Measurements from ENCODE around the gene SOCS1. TPM values are rescaled to one million over a fixed set of nuclear protein-coding genes. Genes with fewer than 3 reads are reported as not detected.

The SOCS1 gene
- total and polyA plus RNA-seq, 11 donors, result 0.63 to 14.8 (median 2.9) TPM

- ATAC-seq, result no peak
- H3K4me1 ChIP-seq, result no peaks in the 10 kb centered on the region
- intact Hi-C loops (cut with DNase I), result no loop called here
- H3K9me3 ChIP-seq, result no peaks in the 10 kb centered on the region
- no peak within 1 kb of the TSS for H3K4me3 ChIP-seq
- 82 to 88% (median 85%) methylated on average over 25 of the region's 25 CpGs for WGBS, 4 donors
- H3K27ac ChIP-seq, result no peak within 1 kb of the TSS
- no peaks in the 10 kb centered on the region for H3K27me3 ChIP-seq
- TF ChIP-seq POLR2A (IDR thresholded peaks at IDR 0.05) (no peak), CTCF (IDR thresholded peaks at IDR 0.05) (no peak)
- no peaks in the 10 kb centered on the region for H3K36me3 ChIP-seq
- no peak for DNase-seq
Observed at GRCh38 chr16:11280616-11281522, 24.9 kb upstream of the SOCS1 start, which contains the start of gene PRM1. Gene PRM1, minus strand, starts transcription at chr16:11281330. Its CDS starts 92 bp downstream, at chr16:11281238.

DNA sequence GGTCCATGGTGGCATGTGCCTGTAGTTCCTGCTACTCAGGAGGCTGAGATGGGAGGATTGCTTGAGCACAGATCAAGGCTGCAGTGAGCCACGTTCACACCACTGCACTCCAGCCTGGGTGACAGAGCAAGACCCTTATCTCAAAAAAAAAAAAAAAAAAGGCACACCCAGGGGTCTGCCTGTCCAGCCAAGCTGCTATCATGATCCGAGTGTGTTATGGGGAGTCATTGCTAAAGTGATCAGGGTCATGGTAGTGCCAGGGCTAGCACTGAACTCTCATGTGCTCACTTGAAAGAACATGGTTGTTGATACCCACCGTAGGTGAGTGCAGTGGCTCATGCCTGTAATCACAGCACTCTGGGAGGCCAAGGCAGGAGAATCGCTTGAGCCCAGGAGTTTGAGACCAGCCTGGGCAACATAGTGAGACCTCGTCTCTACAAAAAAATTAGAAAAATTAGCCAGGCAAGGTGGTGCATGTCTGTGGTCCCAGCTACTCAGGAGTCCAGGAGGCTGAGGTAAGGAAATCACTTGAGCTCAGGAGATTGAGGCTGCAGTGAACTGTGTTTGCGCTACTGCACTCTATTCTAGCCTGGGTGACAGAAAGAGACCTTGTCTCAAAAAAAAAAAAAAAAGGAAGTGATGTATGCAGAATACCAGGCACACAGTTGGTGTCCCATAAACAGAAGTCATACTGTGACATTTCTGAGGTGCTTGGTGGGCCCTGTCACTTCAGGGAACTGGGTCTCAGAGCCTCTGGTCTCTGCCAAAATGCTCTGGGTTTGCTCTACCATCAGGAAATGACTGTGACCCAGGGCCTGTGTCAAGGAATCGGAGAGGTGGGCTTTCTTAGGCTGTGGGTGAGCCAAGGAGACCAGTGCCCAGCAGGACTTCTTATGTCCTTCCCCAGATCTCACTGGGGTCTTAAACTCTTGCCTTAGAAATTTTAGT lies 23.0 kb upstream of the SOCS1 start:
- Histone ChIP-seq H3K4me3 (no peak overlapping the region), H3K4me1 (no peaks in the 10 kb centered on the region), H3K27me3 (no peaks in the 10 kb centered on the region), H3K9me3 (no peaks in the 10 kb centered on the region), H3K27ac (no peak overlapping the region), H3K36me3 (no peaks in the 10 kb centered on the region)
- WGBS, 4 donors, result 79 to 85% (median 81%) methylated on average over 7 of the region's 7 CpGs
- DNase-seq (no peak), ATAC-seq (no peak)
- intact Hi-C loops (cut with DNase I), result no loop called here
- TF ChIP-seq POLR2A (IDR thresholded peaks at IDR 0.05) (no peak), CTCF (IDR thresholded peaks at IDR 0.05) (no peak)

DNA sequence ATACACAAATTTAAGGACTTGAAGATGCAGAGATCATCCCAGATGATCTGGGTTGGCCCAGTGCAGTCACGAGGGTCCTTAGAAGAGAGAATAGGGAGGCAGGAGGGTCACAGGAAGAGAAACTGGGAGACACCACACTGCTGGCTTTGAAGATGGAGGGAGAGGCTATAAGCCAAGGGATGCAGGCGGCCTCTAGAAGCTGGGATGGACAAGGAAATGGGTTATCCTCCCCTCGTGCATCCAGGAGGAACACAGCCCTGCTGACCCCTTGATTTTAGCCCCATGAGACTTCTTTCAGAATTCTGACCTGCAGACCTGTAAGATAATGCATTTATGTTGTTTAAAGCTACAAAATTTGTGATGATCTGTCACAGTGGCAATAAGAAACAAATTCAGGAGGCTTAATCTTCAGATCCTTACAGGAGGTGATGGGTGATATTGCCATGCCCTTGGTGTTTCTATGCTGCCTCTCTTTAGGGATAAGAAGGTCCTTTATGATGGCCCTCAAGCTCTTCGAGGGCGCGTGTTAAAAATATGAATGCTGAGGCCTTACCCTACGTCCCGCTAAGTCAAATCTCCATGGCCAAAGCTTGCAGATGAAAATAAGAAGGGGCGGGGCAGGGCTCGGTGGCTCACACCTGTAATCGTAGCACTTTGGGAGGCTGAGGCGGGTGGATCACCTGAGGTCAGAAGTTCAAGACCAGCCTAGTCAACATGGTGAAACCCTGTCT lies 21.8 kb upstream of the SOCS1 start:
- ATAC-seq, result no peak
- intact Hi-C loops (cut with DNase I), result no loop called here
- TF ChIP-seq POLR2A (IDR thresholded peaks at IDR 0.05) (no peak), CTCF (IDR thresholded peaks at IDR 0.05) (no peak)
- H3K9me3 ChIP-seq, result no peaks in the 10 kb centered on the region
- H3K4me3 ChIP-seq, result no peak overlapping the region
- no peaks in the 10 kb centered on the region for H3K4me1 ChIP-seq
- no peaks in the 10 kb centered on the region for H3K27me3 ChIP-seq
- no peaks in the 10 kb centered on the region for H3K36me3 ChIP-seq
- H3K27ac ChIP-seq, result no peak overlapping the region
- DNase-seq, result no peak
- 84 to 91% (median 89%) methylated on average over 12 of the region's 12 CpGs for WGBS, 4 donors

Measured in heart left ventricle (tissue), 16 donors.